Measurements from ENCODE around the gene LOXHD1.

The LOXHD1 gene

DNA sequence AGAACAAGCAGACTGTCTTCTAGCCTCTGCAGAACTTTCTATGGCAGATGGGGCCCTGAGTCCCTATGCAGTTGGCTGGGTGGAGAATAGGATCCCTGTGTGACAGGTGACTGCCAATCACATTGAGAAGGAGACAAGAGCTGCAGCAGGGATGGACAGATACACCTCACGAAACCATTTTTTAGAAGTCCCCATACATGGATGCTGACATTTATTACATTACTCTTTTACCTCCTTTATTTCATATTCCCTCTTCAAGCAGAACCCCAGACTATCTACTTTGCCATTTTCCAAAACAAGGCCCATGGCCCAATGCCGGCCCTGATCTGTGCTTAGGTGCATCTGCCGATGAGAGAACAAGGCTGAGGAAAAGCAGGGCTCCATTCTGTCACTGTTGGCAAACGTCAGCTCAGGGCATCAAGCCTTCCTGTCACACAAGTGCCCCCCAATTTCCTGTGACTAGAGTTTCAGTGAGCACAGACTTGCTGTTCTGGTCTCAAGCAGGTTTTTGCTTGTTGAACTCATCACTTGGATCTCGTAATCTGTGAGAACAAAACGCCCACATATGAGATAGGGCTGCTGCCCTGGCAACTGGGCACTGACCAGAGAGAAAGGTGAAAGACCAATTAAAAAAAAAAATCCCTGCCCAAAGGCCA lies 35.8 kb downstream of the LOXHD1 start:
- H3K4me3 ChIP-seq (ENCODE audit: low read depth, low read length): no peak overlapping the region

DNA sequence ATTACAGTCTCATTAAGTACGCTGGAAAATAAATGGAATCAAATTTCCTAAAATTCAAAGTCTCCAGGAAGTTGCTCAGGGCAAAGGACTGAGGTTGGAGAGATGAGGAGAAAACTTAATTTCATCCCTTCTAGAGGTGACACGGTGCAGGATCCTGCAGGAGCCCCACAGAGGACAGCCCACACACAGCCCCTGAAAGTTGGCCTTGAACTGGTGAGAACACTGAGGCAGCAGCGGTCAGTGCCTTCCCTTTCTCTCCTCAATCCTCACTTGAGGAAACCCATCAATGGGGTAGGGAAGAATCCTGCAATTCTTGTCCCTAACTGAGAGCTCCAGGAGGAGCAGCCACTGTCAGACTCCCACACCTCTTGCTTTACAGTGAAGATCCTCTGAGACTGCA lies 37.5 kb downstream of the LOXHD1 start:
- H3K4me3 ChIP-seq (ENCODE audit: low read depth, low read length): no peak overlapping the region
- no peak for DNase-seq (ENCODE audit: low read depth)
- TF ChIP-seq, protein P1, sequence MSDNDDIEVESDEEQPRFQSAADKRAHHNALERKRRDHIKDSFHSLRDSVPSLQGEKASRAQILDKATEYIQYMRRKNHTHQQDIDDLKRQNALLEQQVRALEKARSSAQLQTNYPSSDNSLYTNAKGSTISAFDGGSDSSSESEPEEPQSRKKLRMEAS (IDR thresholded peaks at IDR 0.05; ENCODE audit: low read depth, low read length): no peak
- TF ChIP-seq, protein P2, sequence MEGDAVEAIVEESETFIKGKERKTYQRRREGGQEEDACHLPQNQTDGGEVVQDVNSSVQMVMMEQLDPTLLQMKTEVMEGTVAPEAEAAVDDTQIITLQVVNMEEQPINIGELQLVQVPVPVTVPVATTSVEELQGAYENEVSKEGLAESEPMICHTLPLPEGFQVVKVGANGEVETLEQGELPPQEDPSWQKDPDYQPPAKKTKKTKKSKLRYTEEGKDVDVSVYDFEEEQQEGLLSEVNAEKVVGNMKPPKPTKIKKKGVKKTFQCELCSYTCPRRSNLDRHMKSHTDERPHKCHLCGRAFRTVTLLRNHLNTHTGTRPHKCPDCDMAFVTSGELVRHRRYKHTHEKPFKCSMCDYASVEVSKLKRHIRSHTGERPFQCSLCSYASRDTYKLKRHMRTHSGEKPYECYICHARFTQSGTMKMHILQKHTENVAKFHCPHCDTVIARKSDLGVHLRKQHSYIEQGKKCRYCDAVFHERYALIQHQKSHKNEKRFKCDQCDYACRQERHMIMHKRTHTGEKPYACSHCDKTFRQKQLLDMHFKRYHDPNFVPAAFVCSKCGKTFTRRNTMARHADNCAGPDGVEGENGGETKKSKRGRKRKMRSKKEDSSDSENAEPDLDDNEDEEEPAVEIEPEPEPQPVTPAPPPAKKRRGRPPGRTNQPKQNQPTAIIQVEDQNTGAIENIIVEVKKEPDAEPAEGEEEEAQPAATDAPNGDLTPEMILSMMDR (IDR thresholded peaks at IDR 0.05; ENCODE audit: low read depth, low read length): no peak
- TF ChIP-seq POLR2A (IDR thresholded peaks at IDR 0.05; ENCODE audit: extremely low read depth, insufficient read length): no peak
- no peak for TF ChIP-seq MYC (IDR thresholded peaks at IDR 0.05; ENCODE audit: low read depth, low read length)

More for the DNA sequence above, 35.8 kb downstream of the LOXHD1 start:
- no peak for DNase-seq (ENCODE audit: low read depth)
- TF ChIP-seq, protein P2 (IDR thresholded peaks at IDR 0.05; ENCODE audit: low read depth, low read length): no peak
- TF ChIP-seq MYC (IDR thresholded peaks at IDR 0.05; ENCODE audit: low read depth, low read length) (no peak), POLR2A (IDR thresholded peaks at IDR 0.05; ENCODE audit: extremely low read depth, insufficient read length) (no peak)
- TF ChIP-seq, protein P1 (IDR thresholded peaks at IDR 0.05; ENCODE audit: low read depth, low read length): no peak

DNA sequence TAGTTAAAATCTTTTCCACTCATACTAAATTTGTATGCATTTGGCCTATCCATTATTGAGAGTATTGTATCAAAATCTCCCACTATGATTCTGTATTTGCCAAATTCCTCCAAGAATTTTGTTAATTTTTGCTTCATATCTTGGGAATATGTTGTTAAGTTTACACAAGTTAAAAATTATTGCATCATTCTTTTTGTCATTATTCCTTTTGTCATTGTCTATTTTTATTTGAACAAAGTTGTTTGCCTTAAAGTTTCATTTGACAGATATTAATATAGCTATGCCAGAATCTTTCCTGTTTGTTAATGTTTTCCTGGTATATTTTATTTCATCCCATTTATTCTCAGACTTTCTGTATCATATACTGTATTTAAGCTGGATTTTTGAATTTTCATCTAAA lies 41.3 kb downstream of the LOXHD1 start:
- H3K4me3 ChIP-seq (ENCODE audit: low read depth, low read length): no peak overlapping the region
- DNase-seq (ENCODE audit: low read depth): no peak
- TF ChIP-seq MYC (IDR thresholded peaks at IDR 0.05; ENCODE audit: low read depth, low read length): no peak
- TF ChIP-seq, protein P1 (IDR thresholded peaks at IDR 0.05; ENCODE audit: low read depth, low read length): no peak

DNA sequence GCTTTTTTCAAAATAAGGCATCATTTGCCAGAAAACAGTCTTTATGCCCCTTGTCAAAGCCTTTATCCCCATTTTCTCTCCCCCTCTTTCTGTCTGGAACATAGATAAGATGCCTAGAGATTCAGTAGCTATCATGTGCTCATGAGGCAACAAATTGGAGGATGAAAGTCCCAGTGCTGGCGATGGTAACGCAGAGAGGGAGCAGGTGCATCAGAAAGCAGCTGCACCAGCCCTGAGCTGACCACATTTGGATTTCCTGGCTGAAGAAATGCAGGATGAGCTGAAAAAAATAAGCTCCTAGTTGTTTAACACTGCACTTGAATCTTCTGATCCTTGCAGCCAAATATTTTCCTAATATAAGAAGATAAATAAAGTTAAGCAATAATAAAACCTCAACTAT lies 48.0 kb downstream of the LOXHD1 start:
- TF ChIP-seq POLR2A (IDR thresholded peaks at IDR 0.05; ENCODE audit: extremely low read depth, insufficient read length): no peak
- TF ChIP-seq, protein P1 (IDR thresholded peaks at IDR 0.05; ENCODE audit: low read depth, low read length): no peak
- TF ChIP-seq, protein P2 (IDR thresholded peaks at IDR 0.05; ENCODE audit: low read depth, low read length): no peak
- no peak for TF ChIP-seq MYC (IDR thresholded peaks at IDR 0.05; ENCODE audit: low read depth, low read length)
- DNase-seq (ENCODE audit: low read depth): no peak
- no peak overlapping the region for H3K4me3 ChIP-seq (ENCODE audit: low read depth, low read length)

DNA sequence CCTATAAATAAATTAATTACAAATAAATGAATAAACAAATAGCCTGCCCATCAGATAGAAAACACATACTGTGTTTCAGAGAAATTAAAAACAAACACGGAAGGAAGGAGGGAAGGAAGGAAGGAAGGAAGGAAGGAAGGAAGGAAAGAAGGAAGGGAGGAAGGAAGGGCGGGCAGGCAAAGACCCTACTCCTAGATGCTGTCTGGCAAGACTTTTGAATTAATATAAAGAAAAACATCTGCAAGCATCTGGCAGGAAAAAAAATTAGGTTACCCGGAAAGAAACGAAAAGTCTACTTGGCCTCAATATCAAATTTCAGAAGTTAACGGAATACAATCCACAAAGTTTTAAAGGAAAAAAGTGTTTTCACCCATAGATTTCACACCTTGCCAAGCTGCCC lies 49.1 kb downstream of the LOXHD1 start:
- no peak for TF ChIP-seq MYC (IDR thresholded peaks at IDR 0.05; ENCODE audit: low read depth, low read length)
- TF ChIP-seq, protein P1 (IDR thresholded peaks at IDR 0.05; ENCODE audit: low read depth, low read length): no peak
- no peak for TF ChIP-seq POLR2A (IDR thresholded peaks at IDR 0.05; ENCODE audit: extremely low read depth, insufficient read length)
- TF ChIP-seq, protein P2 (IDR thresholded peaks at IDR 0.05; ENCODE audit: low read depth, low read length): no peak
- no peak for DNase-seq (ENCODE audit: low read depth)
- no peak overlapping the region for H3K4me3 ChIP-seq (ENCODE audit: low read depth, low read length)

DNA sequence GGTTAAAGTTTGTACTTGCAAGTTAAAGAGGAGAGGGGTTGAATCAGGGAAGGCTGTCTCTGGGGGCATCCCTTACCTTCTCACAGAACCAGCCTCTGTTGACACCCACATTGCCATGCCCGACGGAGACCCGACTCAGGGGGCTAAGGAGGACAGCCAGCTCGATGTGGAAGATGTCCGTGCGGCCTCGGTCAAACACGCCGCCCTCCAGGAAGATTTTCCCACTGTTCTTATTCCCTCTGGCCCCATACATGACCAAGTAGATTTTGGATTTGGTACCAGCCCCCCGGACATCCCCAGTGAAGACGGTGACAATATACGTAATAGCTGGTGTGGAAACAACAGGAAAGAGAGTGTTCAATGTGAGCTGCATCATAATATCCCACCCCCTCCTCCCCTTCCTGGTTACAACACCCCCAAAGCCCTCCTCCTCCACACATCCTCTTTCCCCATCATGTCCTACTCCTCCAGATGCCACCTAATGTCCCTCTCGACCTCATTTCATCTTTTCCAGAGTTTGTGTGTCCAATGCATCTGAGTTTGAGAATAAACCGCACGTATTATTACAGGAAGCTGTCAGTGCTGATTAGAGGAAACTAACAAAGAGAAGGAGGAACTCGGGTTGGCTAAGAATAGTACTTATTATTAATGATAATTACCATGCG lies 55.7 kb downstream of the LOXHD1 start:
- H3K4me3 ChIP-seq (ENCODE audit: low read depth, low read length): peak overlapping the region; percentile 13
- DNase-seq (ENCODE audit: low read depth): peak; percentile 83
- TF ChIP-seq, protein P1 (IDR thresholded peaks at IDR 0.05; ENCODE audit: low read depth, low read length): no peak
- TF ChIP-seq, protein P2 (IDR thresholded peaks at IDR 0.05; ENCODE audit: low read depth, low read length): no peak
- no peak for TF ChIP-seq POLR2A (IDR thresholded peaks at IDR 0.05; ENCODE audit: extremely low read depth, insufficient read length)
- TF ChIP-seq MYC (IDR thresholded peaks at IDR 0.05; ENCODE audit: low read depth, low read length): no peak
